ENCODE data around the gene MYOM3. TPM values are rescaled to one million over a fixed set of nuclear protein-coding genes. Genes with fewer than 3 reads are reported as not detected.
"Not testable (repeated sequence)": the region's sequence is repeated elsewhere in the genome, so short reads cannot be mapped to it uniquely, and the experiment has no call there.

Gene MYOM3
- total RNA-seq, 2 donors from 2014 or later, result 3.3 to 28.5 TPM

DNA sequence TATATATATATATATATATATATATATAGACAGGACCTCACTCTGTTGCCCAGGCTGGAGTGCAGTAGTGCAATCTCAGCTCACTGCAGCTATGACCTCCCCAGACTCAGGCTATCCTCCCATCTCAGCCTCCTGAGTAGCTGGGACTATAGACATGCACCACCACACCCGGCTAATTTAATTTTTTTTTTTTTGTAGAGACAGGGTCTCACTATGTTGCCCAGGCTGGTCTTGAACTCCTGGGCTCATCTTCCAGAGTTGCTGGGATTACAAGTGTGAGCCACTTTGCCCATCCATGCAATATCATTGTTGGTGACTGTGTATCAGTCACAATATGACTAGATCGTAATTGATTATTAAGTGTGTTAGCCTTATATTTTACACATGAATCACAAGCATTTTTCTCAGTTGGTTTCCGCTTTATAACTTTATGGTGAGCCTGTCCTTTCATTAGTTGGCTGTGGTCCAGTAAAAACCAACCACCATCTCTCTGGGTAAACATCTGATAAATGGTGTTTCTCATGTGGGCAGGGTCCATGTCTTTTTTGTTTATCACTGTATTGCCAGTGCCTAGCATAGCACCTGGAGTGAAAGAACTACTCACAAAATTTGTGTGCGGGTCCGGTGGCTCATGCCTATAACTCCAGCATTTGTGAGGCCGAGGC lies 63.6 kb downstream of the MYOM3 start:
- no peaks in the 10 kb centered on the region for H3K27me3 ChIP-seq (replicated peaks; ENCODE audit: insufficient read depth)
- TF ChIP-seq POLR2AphosphoS5 (IDR thresholded peaks at IDR 0.05) (no peak), CTCF (IDR thresholded peaks at IDR 0.05) (no peak), POLR2A (IDR thresholded peaks at IDR 0.05) (no peak)
- H3K4me3 ChIP-seq, result no peak overlapping the region
- DNase-seq (ENCODE audit: low spot score), result no peak
- intact Hi-C loops (cut with DNase I), result no loop called here
- WGBS, result 65% methylated on average over 6 of the region's 6 CpGs
- no peaks in the 10 kb centered on the region for H3K9me3 ChIP-seq
- H3K27ac ChIP-seq, result no peak overlapping the region
- no peaks in the 10 kb centered on the region for H3K36me3 ChIP-seq
- no peaks in the 10 kb centered on the region for H3K4me1 ChIP-seq (replicated peaks)

DNA sequence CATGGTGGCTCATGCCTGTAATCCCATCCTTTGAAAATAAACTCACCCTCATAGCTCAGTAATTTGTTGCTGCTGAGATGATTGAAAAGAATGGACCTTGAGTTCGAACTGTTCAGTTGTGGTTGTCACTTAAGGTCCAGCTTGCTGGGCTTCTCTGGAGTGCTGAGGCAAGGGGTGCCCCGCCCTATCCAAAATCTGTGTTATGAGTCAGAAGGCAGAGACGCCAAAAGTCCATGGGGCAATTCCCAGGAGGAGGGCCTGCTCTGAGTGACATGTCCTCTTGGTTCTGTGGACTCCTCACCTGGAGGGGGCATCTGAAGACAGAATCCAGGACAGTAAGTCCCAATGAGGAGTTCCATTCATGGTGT lies 64.8 kb downstream of the MYOM3 start:
- Histone ChIP-seq H3K4me1 (replicated peaks) (no peaks in the 10 kb centered on the region), H3K36me3 (no peaks in the 10 kb centered on the region), H3K9me3 (no peaks in the 10 kb centered on the region), H3K27me3 (replicated peaks; ENCODE audit: insufficient read depth) (no peaks in the 10 kb centered on the region), H3K27ac (no peak overlapping the region), H3K4me3 (no peak overlapping the region)
- intact Hi-C loops (cut with DNase I), result no loop called here
- no peak for DNase-seq (ENCODE audit: low spot score)
- WGBS, result 54% methylated on average over 3 of the region's 3 CpGs
- TF ChIP-seq POLR2AphosphoS5 (IDR thresholded peaks at IDR 0.05) (no peak), POLR2A (IDR thresholded peaks at IDR 0.05) (no peak), CTCF (IDR thresholded peaks at IDR 0.05) (no peak)

- H3K36me3 ChIP-seq, result no peaks in the 10 kb centered on the region
- no peaks in the 10 kb centered on the region for H3K4me1 ChIP-seq (replicated peaks)
- H3K27me3 ChIP-seq (replicated peaks; ENCODE audit: insufficient read depth), result no peaks in the 10 kb centered on the region
- DNase-seq (ENCODE audit: low spot score), result no peak
- TF ChIP-seq POLR2A (IDR thresholded peaks at IDR 0.05) (no peak), POLR2AphosphoS5 (IDR thresholded peaks at IDR 0.05) (no peak), CTCF (IDR thresholded peaks at IDR 0.05) (no peak)
- H3K4me3 ChIP-seq, result no peak overlapping the region
- no peak overlapping the region for H3K27ac ChIP-seq
- intact Hi-C loops (cut with DNase I), result no loop called here
- 51% methylated on average over 2 of the region's 2 CpGs for whole genome bisulfite sequencing
- H3K9me3 ChIP-seq, result no peaks in the 10 kb centered on the region
These were observed 66.2 kb downstream of the MYOM3 start for GRCh38 chr1:24045771-24046170.

DNA sequence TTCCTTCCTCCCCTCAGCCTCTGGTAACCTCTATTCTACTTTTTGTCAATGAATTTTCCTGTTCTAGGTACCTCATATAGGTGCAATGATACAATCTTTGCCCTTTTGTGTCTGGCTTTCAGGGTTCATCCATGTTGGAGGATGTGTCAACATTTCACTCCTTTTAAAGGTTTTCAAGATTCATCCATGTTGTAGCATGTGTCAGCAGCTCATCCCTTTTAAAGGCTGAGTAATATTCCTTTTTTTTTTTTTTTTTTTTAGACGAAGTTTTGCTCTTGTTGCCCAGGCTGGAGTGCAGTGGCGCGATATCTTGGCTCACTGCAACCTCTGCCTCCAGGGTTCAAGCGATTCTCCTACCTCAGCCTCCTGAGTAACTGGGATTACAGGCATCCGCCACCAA lies 67.3 kb downstream of the MYOM3 start:
- 79% methylated on average over 5 of the region's 5 CpGs for WGBS
- intact Hi-C loops (cut with DNase I); H3K4me3 ChIP-seq; H3K4me1 ChIP-seq (replicated peaks); H3K36me3 ChIP-seq; H3K27me3 ChIP-seq (replicated peaks; ENCODE audit: insufficient read depth); H3K27ac ChIP-seq; DNase-seq (ENCODE audit: low spot score); H3K9me3 ChIP-seq: not testable (repeated sequence)

DNA sequence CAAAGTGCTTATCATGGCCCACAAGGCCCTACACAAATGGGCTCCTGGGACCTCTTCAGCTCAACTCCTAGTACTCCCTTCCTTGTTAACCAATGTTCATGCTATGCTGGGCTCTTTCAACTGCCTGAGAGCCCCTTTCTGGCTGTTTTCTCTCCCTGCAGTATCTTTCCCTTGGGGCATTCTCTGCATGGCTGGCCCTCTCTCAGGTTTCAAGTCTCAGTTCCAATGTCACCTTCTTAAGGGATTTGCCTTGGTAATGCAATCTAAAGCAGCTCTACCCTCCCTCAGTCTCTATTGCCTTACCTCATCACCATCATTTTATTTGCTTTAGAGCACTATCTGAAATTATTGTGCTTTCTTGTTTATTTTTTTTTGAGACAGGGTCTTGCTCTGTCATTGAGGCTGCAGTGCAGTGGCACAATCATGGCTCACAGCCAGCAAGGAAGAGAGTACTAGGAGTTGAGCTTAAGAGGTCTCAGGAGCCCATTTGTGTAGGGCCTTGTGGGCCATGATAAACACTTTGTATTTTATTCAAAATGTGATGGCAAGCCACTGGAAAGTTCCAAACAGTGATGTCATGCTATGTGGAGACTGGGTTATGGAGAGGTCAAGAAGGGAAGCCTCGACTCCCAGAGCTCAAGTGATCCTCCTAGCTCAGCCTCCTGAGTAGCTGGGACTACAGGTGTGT lies 68.4 kb downstream of the MYOM3 start:
- Histone ChIP-seq H3K27ac (no peak overlapping the region), H3K4me1 (replicated peaks) (no peaks in the 10 kb centered on the region), H3K9me3 (no peaks in the 10 kb centered on the region), H3K27me3 (replicated peaks; ENCODE audit: insufficient read depth) (no peaks in the 10 kb centered on the region), H3K4me3 (no peak overlapping the region), H3K36me3 (no peaks in the 10 kb centered on the region)
- TF ChIP-seq POLR2A (IDR thresholded peaks at IDR 0.05) (no peak), POLR2AphosphoS5 (IDR thresholded peaks at IDR 0.05) (no peak), CTCF (IDR thresholded peaks at IDR 0.05) (no peak)
- WGBS, result 93% methylated on average over 1 of the region's 1 CpG
- intact Hi-C loops (cut with DNase I), result no loop called here
- no peak for DNase-seq (ENCODE audit: low spot score)

All from prostate gland (tissue), 2 donors.